DMS53 (cell line): ENCODE measurements around the gene NLRC3.
"Not testable (repeated sequence)": the region's sequence is repeated elsewhere in the genome, so short reads cannot be mapped to it uniquely, and the experiment has no call there.

ENCODE experiments used
- DNase-seq: peaks from one replicate; lab custom pipeline; 2025; lab: John Stamatoyannopoulos, UW

Gene NLRC3

GRCh38 chr16:3513892-3514583 is 63.2 kb downstream of the NLRC3 start:
- peak; percentile 84 for DNase-seq

GRCh38 chr16:3511286-3512180 is 65.7 kb downstream of the NLRC3 start:
- DNase-seq: no peak

- DNase-seq: no peak
Measured at GRCh38 chr16:3510416-3510815, 66.8 kb downstream of the NLRC3 start.

GRCh38 chr16:3509470-3509928 is 67.7 kb downstream of the NLRC3 start:
- DNase-seq: no peak

- no peak for DNase-seq
Measured at GRCh38 chr16:3508736-3509135, 68.5 kb downstream of the NLRC3 start.

- DNase-seq: no peak
Measured at GRCh38 chr16:3503523-3503922, 73.7 kb downstream of the NLRC3 start.

GRCh38 chr16:3501783-3502400 is 75.3 kb downstream of the NLRC3 start:
- no peak for DNase-seq

- not testable (repeated sequence) for DNase-seq
Measured at GRCh38 chr16:3501412-3501761, 75.8 kb downstream of the NLRC3 start.

- DNase-seq: no peak
Measured at GRCh38 chr16:3498988-3499387, 78.2 kb downstream of the NLRC3 start.

GRCh38 chr16:3497771-3498170 is 79.4 kb downstream of the NLRC3 start:
- DNase-seq: no peak

GRCh38 chr16:3496386-3496785 is 80.8 kb downstream of the NLRC3 start:
- DNase-seq: no peak

- no peak for DNase-seq
Measured at GRCh38 chr16:3495176-3495575, 82.0 kb downstream of the NLRC3 start, which contains the start of gene C16orf90. Gene C16orf90 (minus strand): TSS chr16:3495489. CDS start chr16:3495421, 68 bp downstream.

GRCh38 chr16:3494386-3494973 is 82.7 kb downstream of the NLRC3 start:
- DNase-seq: no peak

- no peak for DNase-seq
Measured at GRCh38 chr16:3492356-3492755, 84.8 kb downstream of the NLRC3 start.

GRCh38 chr16:3490911-3491629 is 86.1 kb downstream of the NLRC3 start:
- peak; percentile 84 for DNase-seq
